ENCODE measurements around the gene GRIP2. TPM values are rescaled to one million over a fixed set of nuclear protein-coding genes. Genes with fewer than 3 reads are reported as not detected.

GRIP2 gene
- total RNA-seq, 1 experiment from 2014 or later, result not detected

DNA sequence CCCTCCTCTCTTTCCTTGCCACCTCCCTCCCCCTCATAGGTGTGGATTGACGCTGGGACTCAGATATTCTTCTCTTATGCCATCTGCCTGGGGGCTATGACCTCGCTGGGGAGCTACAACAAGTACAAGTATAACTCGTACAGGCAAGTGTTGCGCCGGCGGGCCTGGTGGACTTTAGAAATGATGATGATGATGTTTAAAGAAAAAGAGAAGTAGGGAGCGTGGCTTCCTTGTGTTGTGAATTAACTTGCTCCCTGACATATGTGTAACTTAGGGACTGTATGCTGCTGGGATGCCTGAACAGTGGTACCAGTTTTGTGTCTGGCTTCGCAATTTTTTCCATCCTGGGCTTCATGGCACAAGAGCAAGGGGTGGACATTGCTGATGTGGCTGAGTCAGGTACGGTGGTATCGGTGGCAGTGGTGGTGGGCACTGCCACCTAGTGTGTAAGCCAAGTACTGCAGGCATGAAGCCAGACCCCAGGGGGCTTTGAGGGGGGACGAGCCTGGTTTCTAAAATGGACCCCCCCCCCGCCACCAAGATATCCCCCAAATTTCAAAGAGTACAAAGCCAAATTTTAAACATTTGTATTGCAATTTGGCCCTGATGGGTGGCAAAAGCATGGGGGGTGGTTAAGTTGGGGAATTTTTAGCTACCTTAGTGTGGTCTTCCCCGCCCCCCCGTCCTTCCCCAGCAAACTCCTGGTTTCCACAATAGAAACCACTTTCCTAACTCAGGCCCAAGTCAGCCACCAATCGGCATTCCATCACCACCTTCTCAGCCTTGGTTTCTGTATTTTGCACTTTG lies 72.1 kb downstream of the GRIP2 start:
- intact Hi-C loops (cut with micrococcal nuclease; ENCODE audit: unreplicated experiment), result loop anchor here (1.0 kb wide), 2 partner anchors 207 to 265 kb away; no protein-coding TSS in a partner anchor
- Mint-ChIP-seq H3K4me1 (ENCODE audit: low read depth, unreplicated experiment) (peaks cover 9% of the 10 kb centered on the region), H3K27ac (ENCODE audit: unreplicated experiment) (no peak overlapping the region), H3K36me3 (ENCODE audit: insufficient read depth, unreplicated experiment) (peaks cover 35% of the 10 kb centered on the region), H3K9me3 (ENCODE audit: low read depth, unreplicated experiment) (no peaks in the 10 kb centered on the region), H3K4me3 (ENCODE audit: low read depth, unreplicated experiment) (no peak overlapping the region), H3K27me3 (ENCODE audit: unreplicated experiment) (no peaks in the 10 kb centered on the region)
- CTCF ChIA-PET, result interaction anchor here (0.6 to 2.9 kb wide), 5 partner anchors 9 to 1490 kb away, joined by 3 to 11 read pairs (median 3); no protein-coding TSS in a partner anchor
- TF ChIP-seq, protein P1, sequence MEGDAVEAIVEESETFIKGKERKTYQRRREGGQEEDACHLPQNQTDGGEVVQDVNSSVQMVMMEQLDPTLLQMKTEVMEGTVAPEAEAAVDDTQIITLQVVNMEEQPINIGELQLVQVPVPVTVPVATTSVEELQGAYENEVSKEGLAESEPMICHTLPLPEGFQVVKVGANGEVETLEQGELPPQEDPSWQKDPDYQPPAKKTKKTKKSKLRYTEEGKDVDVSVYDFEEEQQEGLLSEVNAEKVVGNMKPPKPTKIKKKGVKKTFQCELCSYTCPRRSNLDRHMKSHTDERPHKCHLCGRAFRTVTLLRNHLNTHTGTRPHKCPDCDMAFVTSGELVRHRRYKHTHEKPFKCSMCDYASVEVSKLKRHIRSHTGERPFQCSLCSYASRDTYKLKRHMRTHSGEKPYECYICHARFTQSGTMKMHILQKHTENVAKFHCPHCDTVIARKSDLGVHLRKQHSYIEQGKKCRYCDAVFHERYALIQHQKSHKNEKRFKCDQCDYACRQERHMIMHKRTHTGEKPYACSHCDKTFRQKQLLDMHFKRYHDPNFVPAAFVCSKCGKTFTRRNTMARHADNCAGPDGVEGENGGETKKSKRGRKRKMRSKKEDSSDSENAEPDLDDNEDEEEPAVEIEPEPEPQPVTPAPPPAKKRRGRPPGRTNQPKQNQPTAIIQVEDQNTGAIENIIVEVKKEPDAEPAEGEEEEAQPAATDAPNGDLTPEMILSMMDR (IDR thresholded peaks at IDR 0.05; ENCODE audit: unreplicated experiment), result peak; percentile 88
- DNase-seq, result peak; percentile 50
- BruUV-seq (replicated peaks), result no TSS peak

DNA sequence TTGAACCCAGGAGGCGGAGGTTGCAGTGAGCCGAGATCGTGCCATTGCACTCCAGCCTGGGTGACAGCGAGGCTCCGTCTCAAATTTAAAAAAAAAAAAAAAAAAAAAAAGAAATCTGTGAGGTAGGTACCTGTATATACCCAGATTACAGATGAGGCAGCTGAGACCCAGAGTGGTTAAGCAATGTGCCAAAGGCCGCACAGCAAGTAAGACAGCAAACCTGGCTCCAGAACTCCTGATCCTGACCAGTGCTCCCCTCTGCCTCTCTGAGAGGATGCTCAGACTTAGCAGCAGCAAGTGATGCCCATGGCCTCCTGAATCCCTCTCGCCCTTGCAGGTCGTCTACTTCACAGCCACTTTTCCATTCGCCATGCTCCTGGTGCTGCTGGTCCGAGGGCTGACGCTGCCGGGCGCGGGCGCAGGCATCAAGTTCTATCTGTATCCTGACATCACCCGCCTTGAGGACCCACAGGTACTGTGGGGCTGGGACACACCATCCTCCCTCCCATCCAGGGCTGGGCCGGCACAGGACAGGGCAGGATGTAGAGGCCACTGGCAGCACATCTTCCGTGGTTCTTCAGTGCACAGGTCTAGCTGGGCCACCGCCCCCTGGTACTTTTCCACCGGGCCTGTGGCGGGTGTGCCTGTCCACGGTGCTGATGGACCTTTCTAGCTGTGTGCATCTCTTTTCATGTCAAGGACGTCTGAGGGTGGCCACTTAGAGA lies 73.8 kb downstream of the GRIP2 start:
- CTCF ChIA-PET, result interaction anchor here (0.7 to 2.9 kb wide), 2 partner anchors 14 to 262 kb away, joined by 5 to 11 read pairs; no protein-coding TSS in a partner anchor
- Mint-ChIP-seq H3K4me3 (ENCODE audit: low read depth, unreplicated experiment) (no peak overlapping the region), H3K4me1 (ENCODE audit: low read depth, unreplicated experiment) (no peaks in the 10 kb centered on the region), H3K36me3 (ENCODE audit: insufficient read depth, unreplicated experiment) (peaks cover 41% of the 10 kb centered on the region), H3K27ac (ENCODE audit: unreplicated experiment) (no peak overlapping the region), H3K27me3 (ENCODE audit: unreplicated experiment) (no peaks in the 10 kb centered on the region), H3K9me3 (ENCODE audit: low read depth, unreplicated experiment) (no peaks in the 10 kb centered on the region)
- TF ChIP-seq, protein P1 (IDR thresholded peaks at IDR 0.05; ENCODE audit: unreplicated experiment), result no peak
- DNase-seq, result no peak
- BruUV-seq (replicated peaks), result no TSS peak
- intact Hi-C loops (cut with micrococcal nuclease; ENCODE audit: unreplicated experiment), result no loop called here

DNA sequence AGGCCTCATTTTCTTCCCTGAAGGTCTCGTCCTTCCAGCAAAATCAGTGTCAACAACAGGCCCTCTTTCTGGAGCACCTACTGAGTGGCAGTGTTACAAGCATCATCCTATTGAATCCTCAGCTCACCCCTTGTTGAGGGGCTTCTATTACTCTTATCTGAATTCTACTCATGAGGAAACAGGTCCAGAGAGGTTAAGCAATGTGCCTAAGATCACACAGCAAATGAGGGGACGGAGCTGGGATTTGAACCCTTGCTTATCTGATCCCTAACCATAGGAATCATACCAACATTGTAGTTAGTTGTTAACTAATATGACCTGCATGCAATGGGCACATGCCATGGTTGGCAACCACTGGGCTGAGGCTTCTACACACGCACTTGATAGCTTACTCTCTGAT lies 74.7 kb downstream of the GRIP2 start:
- no peak overlapping the region for H3K27ac Mint-ChIP-seq (ENCODE audit: unreplicated experiment)
- H3K4me3 Mint-ChIP-seq (ENCODE audit: low read depth, unreplicated experiment), result no peak overlapping the region
- no TSS peak for BruUV-seq (replicated peaks)
- H3K4me1 Mint-ChIP-seq (ENCODE audit: low read depth, unreplicated experiment), result peaks cover 6% of the 10 kb centered on the region
- no peak for DNase-seq
- H3K9me3 Mint-ChIP-seq (ENCODE audit: low read depth, unreplicated experiment), result no peaks in the 10 kb centered on the region
- CTCF ChIA-PET, result interaction anchor here (0.7 kb wide), 1 partner anchor 13 kb away, joined by 5 read pairs; no protein-coding TSS in a partner anchor
- intact Hi-C loops (cut with micrococcal nuclease; ENCODE audit: unreplicated experiment), result no loop called here
- TF ChIP-seq, protein P1 (IDR thresholded peaks at IDR 0.05; ENCODE audit: unreplicated experiment), result no peak
- peaks cover 42% of the 10 kb centered on the region for H3K36me3 Mint-ChIP-seq (ENCODE audit: insufficient read depth, unreplicated experiment)
- no peaks in the 10 kb centered on the region for H3K27me3 Mint-ChIP-seq (ENCODE audit: unreplicated experiment)

DNA sequence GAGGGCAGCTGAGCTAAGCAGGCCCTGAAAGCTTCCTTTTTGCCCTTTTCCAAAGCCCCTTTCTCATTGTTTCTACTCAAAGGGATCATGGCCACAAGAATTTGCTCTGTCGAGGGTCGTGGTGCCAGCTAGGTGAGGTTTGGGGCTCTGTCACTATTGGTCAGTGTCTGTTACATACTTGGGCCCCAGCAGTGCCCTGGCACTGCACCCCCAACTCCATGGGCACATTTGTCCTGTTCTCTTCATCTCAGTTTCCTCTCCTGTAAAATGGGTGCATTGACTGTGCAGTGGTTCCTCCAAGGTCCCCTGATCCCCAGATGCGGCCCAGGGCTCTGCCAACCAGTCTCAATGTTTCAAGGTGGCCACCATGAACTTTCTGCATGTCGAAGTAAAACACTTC lies 75.6 kb downstream of the GRIP2 start:
- TF ChIP-seq, protein P1 (IDR thresholded peaks at IDR 0.05; ENCODE audit: unreplicated experiment), result no peak
- no peaks in the 10 kb centered on the region for H3K9me3 Mint-ChIP-seq (ENCODE audit: low read depth, unreplicated experiment)

More for the DNA sequence above, 75.6 kb downstream of the GRIP2 start:
- Mint-ChIP-seq H3K4me1 (ENCODE audit: low read depth, unreplicated experiment) (peaks cover 14% of the 10 kb centered on the region), H3K4me3 (ENCODE audit: low read depth, unreplicated experiment) (no peak overlapping the region), H3K27ac (ENCODE audit: unreplicated experiment) (no peak overlapping the region), H3K27me3 (ENCODE audit: unreplicated experiment) (no peaks in the 10 kb centered on the region), H3K36me3 (ENCODE audit: insufficient read depth, unreplicated experiment) (peaks cover 45% of the 10 kb centered on the region)
- CTCF ChIA-PET, result interaction anchor here (1.3 kb wide), 1 partner anchor 41 kb away, joined by 3 read pairs; no protein-coding TSS in a partner anchor
- DNase-seq, result no peak
- intact Hi-C loops (cut with micrococcal nuclease; ENCODE audit: unreplicated experiment), result no loop called here
- no TSS peak for BruUV-seq (replicated peaks)

All from Calu3 (cell line).